HG03135 (cell line): ENCODE results near the gene NR1H3.

Experiments used
- ATAC-seq: cut with Tn5 transposase; IDR thresholded peaks from one replicate; pipeline ENCODE4 v1.9.1; 2021; ENCODE audit warnings: mild to moderate bottlenecking, moderate library complexity; ENCODE audit not compliant: unreplicated experiment

NR1H3 gene

DNA sequence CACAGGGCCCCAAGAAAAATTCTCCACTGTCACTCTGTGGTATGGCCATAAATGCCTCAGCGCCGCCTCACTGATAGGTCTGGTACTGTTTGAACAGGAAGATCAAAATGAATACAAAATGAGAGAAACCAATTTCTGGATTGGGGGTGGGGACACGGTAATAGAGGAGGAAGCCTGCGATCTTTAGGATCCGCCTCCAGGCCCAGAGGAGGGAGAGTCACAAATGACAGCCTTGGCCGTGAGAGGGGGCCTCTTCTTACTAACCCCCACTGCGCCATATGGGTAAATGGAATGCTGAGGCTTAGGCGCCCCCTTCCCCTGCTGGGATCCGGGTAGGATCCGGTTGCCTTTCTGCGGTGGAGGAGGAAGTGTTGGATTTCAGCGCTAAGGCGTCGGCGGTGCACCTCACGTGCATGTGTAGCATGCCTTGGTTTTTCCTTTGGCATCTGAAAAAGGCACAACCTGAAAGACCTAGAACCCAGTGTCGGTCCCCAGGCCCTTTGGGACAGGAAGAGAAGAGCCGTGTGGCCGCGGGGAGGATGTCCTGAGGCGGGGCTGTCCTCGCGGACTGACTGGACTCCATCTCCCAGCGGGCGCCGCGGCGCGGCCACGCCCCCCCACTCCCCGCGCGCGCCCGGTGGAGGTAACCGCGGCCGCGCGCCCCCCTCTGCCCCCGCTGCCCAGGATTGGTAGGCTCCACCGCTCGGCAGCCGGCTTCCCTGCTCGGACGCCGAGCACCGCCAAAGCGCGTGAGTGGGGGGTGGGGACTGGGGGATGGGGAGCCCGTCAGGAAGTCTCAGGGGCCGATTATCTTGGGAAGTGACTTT lies 11.4 kb downstream of the NR1H3 start:
- peak; percentile 44 for ATAC-seq

DNA sequence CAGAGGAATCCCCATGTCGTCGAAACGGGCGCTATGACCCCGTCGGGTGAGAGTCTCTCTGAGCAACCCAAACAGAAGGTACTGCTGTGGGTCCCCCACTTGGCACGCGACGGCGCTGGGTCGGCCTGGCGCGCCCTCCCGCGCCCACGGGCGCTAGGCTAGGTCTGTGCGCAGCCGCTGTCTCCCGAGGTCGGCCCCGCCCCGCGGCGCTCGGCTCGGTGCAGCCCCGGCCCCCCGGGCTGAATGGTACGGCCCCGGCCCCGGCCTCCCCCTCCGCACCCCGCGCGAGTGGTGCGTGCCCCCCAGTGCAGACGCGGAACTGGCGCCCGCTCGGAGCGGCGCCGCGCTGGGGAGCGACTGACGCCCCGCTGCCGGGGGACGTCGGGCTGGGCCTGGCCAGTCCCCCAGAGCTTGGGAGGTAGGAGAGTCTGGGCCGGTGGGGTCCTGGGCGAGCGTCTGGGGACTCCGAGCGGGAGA lies 12.1 kb downstream of the NR1H3 start, which contains the start of gene MADD:
Gene MADD (plus strand): TSS at position 305 of the 477 bp plus-strand sequence.
- peak; percentile 74 for ATAC-seq

DNA sequence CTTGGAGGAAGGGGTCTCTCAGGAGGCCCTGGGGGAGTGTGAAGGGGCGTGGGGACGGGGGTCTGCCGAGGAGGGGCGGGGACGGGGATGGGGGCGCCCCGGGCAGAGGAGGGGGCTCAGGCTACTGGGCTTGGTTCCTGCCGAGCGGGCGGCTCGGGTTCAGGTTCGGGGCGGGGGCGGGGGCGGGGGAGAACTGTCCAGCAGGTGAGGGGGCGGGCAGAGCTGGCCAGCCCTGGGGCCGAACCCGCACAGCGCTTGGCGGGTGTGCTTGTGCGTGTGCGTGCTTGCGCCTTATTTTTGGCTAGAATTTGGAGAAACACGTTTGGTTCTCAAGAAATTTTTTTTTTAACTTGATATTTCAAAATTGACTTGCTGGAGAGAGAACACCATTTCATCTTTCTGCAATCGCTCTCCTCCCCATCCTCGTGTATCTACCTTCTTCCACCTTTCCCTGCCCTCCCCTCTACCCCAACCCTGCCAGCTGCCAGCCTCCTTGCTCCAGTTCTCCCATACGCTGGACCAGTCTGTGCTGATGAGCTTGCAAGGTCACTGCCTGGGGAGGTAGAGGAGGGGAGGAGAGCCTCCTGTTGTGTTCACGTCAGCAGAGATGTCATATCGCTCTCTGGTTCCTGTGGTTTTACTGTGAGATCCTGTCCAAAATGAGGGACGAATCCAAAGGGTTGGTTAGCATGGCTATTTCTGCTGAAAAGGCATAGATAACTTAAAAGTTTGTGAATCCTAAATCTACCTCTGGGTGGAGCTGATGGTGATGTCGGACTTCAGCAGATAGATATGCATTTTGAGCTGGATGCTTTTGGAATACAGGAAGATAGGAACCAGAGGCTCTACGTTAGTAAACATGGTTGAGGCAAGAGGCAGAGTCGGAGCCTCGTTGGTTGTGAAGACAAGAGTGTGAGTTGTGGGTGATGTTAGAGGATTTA lies 12.8 kb downstream of the NR1H3 start:
- ATAC-seq = no peak

DNA sequence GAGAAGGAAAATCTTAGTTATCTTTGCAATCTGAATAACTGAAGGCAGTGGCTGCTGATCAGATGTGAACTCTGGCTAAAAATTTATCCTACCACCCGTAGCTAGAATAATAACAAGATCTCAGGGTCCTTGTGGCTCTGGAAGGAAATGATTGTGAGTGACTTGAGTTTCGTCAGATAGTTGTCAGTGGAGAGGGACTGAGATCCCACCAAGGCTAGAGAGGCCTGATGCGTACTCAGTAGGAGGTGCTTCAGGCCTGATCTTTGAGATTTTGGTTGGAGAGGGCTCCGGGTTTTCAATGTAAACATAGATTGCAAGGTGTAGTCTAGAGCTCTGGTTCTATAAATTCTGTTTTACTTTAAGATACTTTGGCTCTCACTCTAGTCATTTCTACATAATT lies 13.5 kb downstream of the NR1H3 start:
- no peak for ATAC-seq

DNA sequence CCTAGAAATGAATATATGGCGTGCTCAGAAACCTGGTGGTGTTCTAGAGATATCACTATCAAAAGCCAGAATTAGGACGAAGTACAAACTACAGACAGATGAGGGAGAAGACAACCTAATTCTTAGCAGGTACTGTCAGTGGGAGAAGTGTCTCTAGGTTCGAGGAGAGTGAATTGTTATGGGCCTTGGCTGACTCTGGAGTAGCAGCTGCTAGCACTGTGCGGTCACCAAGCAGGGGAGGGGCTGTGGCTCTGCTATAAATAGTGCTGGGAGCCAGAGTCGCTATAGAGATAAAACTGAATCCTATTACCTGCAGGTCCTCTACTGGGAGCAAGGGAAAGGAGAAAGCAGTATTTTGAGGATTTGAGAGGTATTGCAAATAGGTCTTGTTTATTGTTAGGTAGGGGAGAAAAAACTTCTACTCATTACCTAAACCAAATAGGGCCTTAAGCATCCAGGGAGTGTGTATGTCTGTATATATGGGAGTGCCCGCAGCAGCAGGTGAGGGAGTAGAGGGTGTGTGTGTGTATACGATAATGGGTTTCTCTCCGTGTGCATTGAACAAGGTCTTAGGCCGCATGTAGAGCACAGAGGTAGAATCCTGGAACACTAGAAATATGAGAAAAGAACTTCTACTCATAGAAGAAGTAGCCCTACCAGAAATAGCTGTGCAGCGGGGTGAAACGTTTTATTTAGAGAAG lies 14.3 kb downstream of the NR1H3 start:
- ATAC-seq = no peak

DNA sequence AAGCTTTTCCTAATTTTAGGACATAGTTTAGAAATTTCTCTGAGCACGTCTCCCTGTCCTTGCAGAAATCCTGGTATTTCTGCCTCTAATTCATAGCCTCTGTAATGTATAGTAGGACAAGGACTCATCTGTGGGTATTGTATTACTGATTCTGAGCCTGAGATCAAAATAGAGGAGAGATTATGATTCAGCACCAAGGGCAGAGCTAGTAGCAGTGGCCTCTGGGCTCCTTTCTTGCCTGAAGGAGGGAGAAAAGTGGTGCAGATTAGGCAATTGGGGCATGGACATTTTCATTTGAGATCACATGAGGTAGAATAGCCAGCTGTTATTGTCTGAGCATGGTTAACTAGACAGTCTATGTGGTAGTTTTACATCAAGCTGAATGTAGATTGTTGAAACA lies 14.9 kb downstream of the NR1H3 start:
- no peak for ATAC-seq

DNA sequence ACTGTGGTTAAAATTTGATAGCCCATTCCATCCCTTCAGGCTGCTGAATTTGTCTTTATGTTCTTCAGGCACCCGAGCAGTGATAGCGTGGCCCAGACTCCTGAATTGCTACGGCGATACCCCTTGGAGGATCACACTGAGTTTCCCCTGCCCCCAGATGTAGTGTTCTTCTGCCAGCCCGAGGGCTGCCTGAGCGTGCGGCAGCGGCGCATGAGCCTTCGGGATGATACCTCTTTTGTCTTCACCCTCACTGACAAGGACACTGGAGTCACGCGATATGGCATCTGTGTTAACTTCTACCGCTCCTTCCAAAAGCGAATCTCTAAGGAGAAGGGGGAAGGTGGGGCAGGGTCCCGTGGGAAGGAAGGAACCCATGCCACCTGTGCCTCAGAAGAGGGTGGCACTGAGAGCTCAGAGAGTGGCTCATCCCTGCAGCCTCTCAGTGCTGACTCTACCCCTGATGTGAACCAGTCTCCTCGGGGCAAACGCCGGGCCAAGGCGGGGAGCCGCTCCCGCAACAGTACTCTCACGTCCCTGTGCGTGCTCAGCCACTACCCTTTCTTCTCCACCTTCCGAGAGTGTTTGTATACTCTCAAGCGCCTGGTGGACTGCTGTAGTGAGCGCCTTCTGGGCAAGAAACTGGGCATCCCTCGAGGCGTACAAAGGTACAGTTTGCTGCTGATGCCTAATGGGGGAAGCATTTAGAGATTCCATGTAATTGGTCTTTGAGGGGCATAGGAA lies 16.9 kb downstream of the NR1H3 start:
- no peak for ATAC-seq

DNA sequence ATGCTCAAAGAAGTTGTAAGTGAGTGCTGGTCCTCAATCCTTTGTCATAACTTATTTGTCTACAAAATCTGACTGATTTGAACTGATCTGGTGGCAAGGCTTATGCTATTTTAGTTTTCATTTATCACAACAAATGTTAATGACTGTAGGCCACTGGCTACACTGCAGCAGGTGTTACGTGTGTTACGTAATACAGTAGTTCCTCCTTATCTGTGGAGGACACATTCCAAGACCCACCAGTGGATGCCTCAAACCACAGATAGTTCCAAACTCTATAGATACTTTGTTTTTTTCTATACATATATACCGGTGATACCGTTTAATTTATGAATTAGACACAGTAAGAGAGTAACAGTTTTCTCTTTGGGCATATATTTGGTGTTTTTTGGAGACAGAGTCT lies 19.1 kb downstream of the NR1H3 start:
- ATAC-seq = no peak

DNA sequence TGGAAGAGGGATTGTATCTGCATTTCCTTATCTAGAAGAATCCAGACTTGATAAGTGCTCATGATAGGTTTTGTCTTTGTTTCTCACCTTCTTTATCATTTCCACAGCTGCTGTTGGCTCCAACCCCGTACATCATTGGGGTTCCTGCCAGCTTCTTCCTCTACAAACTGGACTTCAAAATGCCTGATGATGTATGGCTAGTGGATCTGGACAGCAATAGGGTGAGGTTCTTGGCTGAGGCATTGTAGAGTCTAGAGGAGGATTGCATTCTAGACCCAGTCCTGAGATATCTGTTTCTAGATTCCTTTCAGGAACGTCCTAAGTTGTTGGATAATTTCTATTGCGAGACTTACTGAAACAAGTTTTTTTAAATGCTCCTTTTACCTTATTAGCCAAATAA lies 20.3 kb downstream of the NR1H3 start:
- ATAC-seq = no peak

DNA sequence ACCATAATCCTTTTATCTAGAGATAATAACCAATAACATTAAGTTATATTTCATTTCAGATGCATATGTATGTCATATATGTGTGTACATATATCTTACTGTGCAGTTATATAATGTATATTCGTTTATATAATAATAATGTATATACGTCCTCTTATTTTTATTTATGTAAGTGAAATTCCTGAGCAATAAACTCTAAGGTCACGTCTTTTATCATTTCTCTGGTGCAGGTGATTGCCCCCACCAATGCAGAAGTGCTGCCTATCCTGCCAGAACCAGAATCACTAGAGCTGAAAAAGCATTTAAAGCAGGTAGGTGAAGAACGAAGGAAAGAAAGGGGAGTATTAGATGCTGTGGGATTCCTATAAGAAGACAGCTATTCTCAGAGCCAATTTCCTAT lies 21.0 kb downstream of the NR1H3 start:
- no peak for ATAC-seq

DNA sequence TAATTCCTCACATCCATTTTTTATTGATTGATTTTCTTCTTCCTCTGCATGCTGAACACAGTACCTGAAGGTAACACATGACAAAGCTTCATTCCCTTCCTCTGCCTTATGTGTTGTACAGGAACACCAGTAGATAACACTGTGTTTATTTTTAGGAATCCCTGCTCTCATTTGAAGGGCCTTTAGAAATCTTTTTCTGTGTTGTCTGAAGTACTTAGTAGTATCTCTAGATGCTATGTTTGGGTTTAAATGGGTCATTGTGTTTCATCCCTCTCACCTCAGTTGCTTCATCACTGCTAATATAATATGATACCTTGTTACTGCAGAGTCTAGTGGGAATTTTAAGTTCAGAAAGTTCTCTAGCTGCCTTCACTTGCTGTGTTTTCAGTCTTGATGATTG lies 22.3 kb downstream of the NR1H3 start:
- no peak for ATAC-seq

DNA sequence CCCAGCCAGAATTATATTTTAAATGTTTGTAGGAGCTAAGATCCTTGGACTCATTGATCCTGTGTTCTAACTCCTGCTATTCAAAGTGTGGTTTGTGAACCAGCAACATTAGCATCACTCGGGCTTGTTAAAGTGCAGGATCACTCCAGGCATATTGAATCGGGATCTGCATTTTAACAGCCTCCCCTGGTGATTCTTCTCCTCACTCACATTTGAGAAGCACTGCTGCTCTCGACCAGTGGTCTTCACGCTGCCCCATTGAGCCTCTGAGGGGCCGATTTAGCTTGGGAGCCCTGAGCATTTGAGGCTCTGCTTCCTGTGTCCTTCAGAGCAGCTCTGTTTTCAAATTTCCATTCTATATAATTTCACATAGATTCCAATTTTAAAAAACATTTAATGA lies 23.1 kb downstream of the NR1H3 start:
- ATAC-seq = no peak

DNA sequence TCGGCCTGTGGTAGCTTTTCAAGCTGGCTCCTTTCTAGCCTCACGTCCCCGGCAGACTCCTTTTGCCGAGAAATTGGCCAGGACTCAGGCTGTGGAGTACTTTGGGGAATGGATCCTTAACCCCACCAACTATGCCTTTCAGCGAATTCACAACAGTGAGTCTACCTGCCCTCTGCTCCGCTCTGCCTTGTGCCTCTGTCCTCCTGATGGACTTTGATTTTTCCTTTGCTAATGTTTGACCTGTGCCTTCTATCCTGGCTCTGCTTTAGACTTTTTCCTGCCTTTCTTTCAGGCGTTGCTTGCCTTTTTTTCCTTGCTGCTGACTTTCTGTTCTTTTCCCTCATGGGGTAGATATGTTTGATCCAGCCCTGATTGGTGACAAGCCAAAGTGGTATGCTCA lies 24.7 kb downstream of the NR1H3 start:
- no peak for ATAC-seq

DNA sequence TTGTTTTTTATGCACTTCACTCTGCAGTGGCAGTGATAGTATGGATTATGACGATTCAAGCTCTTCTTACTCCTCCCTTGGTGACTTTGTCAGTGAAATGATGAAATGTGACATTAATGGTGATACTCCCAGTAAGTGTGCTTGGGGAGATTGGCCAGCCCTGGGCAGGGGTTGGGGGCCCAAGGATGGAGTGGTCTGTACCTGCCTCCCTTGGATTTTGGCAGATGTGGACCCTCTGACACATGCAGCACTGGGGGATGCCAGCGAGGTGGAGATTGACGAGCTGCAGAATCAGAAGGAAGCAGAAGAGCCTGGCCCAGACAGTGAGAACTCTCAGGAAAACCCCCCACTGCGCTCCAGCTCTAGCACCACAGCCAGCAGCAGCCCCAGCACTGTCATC lies 26.4 kb downstream of the NR1H3 start:
- ATAC-seq = no peak

DNA sequence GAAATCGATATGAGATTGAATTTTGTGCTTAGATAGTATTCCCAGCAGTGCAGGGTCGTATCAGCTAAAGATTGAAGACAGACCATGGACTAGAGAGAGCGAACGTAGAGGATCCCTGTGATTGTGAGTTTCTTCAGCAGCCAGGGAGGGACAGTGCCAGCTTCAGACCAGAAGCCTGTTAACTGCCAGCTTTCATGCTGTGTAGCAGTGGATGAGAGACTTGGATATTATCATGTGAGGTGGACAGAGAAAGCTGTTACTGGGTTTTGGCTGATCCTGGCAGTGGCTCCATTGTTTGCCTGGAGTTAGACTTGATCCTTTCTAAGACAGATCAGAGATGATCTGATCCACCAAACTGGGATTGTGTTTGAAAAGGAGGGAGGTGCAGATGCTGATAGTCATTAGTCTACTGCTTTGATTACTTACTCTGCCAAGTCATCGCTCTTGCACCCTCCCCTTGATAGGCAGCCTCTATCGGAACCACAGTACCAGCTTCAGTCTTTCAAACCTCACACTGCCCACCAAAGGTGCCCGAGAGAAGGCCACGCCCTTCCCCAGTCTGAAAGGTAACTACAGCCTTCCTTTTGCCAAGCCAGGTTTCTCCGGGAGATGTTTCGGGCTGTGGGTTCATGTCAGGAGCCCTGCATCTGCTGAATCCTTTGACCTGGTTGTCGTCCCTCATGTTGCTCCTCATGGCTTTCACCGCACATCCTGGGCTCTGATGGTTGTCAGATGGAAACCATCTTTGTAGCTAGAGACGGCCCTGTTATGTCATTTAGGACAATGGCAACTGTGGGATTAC lies 28.4 kb downstream of the NR1H3 start:
- no peak for ATAC-seq

DNA sequence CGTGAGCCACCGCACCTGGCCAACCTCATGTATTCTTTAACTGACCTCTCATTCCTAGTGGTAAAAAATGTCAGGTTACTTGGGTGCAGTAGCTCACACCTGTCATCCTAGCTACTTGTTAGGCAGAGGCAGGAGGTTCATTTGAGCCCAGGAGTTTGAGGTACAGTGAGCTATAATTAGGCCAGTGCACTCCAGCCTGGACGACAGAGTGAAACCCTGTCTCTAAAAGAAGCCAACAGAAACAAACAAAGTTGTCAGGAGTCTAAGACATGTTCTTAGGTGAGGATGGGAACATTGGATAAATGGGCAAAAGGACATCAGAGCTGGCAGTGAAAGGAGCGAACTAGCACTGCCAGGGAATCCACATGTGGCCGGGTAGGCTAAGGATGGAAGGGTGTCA lies 30.3 kb downstream of the NR1H3 start:
- no peak for ATAC-seq

DNA sequence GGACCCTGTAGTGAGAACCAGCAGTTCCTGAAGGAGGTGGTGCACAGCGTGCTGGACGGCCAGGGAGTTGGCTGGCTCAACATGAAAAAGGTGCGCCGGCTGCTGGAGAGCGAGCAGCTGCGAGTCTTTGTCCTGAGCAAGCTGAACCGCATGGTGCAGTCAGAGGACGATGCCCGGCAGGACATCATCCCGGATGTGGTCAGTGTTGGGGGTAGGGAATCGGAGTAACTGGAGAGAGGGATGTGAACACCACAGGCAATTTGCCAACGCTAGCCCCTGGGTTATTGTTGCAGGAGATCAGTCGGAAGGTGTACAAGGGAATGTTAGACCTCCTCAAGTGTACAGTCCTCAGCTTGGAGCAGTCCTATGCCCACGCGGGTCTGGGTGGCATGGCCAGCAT lies 32.1 kb downstream of the NR1H3 start:
- ATAC-seq = no peak

DNA sequence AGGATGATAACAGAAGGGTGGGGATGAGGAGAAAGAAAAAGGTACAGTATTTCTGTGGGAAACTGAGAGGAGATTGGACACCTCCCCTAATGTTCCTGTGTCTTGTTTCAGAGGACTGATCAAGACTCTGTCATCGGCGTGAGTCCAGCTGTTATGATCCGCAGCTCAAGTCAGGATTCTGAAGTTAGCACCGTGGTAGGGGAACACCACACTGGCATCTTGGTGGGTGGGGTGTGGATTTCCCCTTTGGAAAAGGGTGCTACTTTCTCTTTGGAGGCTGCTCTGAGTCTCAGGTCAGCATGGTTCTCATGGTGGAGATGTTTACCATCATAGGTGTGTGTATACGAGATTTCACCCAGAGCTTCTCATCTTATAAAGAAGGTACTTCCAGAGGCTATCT lies 37.6 kb downstream of the NR1H3 start:
- ATAC-seq = no peak

DNA sequence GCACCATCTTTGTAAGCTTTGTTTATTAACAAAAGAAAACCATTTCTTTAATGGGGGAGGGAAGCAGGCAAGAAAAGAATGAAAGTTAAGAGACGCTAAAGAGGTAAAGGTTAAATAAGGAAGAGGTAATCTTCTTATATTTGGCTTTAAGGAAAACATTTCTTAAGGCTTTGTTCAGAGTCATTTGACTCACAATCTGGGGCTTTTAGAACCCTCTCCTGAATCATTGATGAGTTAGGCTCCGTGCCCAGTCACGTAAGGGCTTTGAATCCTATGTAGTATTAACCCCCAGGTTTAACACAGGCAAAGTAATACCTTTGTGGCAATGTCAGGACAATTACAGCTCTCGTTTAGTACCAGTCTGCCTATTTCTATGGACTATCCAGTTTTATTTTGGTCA lies 38.2 kb downstream of the NR1H3 start:
- no peak for ATAC-seq

DNA sequence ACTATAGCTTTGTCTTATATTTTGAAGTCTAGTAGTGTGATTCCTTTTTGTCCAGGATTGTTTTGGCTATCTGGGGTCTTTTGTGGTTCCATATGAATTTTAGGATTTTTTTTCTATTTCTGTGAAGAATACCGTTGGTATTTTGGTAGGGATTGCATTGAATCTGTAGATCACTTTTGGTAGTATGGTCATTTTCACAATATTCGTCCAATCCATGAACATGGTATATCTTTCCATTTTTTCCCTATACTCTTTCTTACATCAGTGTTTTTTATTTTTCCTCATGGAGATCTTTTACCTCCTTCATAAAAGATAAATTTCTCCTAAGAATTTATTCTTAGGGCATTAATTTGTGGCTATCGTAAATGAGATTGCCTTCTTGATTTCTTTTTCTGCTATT lies 41.3 kb downstream of the NR1H3 start:
- no peak for ATAC-seq
